DND-41 (cell line): ENCODE measurements around the gene SAMD1.

Source experiments
- ATAC-seq: fragments of 200-7000 bp; cut with Tn5 transposase; 3 replicates; pipeline ENCODE4 v1.9.1; 2021; ENCODE audit warnings: low read depth; ENCODE audit not compliant: insufficient read depth
- DNase-seq: peaks from one replicate; pipeline ENCODE4 v3.0.0-alpha.2; 2020
- H2AFZ ChIP-seq: 2 replicates; pipeline ENCODE4 v1.6.0; 2012; ENCODE audit warnings: low read depth, low read length
- H3K27ac ChIP-seq: 2 replicates; pipeline ENCODE4 v1.5.1; 2012; ENCODE audit warnings: low read length, inconsistent platforms
- H3K27me3 ChIP-seq: fragments of 200-600 bp; sonication (generic); 2 replicates; pipeline ENCODE4 v1.6.0; 2012; ENCODE audit warnings: low read length, mild to moderate bottlenecking, inconsistent platforms; ENCODE audit not compliant: insufficient read depth, poor library complexity
- H3K36me3 ChIP-seq: 2 replicates; pipeline ENCODE4 v1.5.1; 2012; ENCODE audit warnings: low read length, inconsistent platforms; ENCODE audit not compliant: insufficient read depth
- H3K4me1 ChIP-seq: 2 replicates; pipeline ENCODE4 v1.5.1; 2012; ENCODE audit warnings: mild to moderate bottlenecking, low read length; ENCODE audit not compliant: insufficient read depth
- H3K4me2 ChIP-seq: 2 replicates; pipeline ENCODE4 v1.6.0; 2012; ENCODE audit warnings: mild to moderate bottlenecking, moderate library complexity, low read length, inconsistent platforms; ENCODE audit not compliant: insufficient read depth
- H3K4me3 ChIP-seq, 2 experiments: fragments of 200-600 bp in 1 of 2; shearing (Covaris generic) in 1 of 2; 2 replicates each; pipeline ENCODE4 v1.5.1; 2012 to 2016; ENCODE audit warnings: inconsistent platforms in 2 of 2, low read length in 2 of 2, mild to moderate bottlenecking in 2 of 2, low read depth in 1 of 2, moderate library complexity in 1 of 2
- H3K79me2 ChIP-seq: 2 replicates; pipeline ENCODE4 v1.6.0; 2012; ENCODE audit warnings: low read length, inconsistent platforms; ENCODE audit not compliant: insufficient read depth
- H3K9ac ChIP-seq: 2 replicates; pipeline ENCODE4 v1.6.0; 2012; ENCODE audit warnings: low read depth, mild to moderate bottlenecking, inconsistent platforms, low read length, moderate library complexity
- H3K9me3 ChIP-seq: 2 replicates; pipeline ENCODE4 v1.5.1; 2012; ENCODE audit warnings: low read length, moderate library complexity, mild to moderate bottlenecking, inconsistent platforms; ENCODE audit not compliant: insufficient read depth, severe bottlenecking
- H4K20me1 ChIP-seq: 2 replicates; pipeline ENCODE4 v1.6.0; 2012; ENCODE audit warnings: low read length; ENCODE audit not compliant: insufficient read depth
- EZH2 ChIP-seq: IDR thresholded peaks from 3 replicates; pipeline ENCODE4 v1.6.1; 2012; ENCODE audit warnings: borderline replicate concordance, low read depth, mild to moderate bottlenecking, moderate library complexity, low read length, inconsistent platforms; ENCODE audit not compliant: severe bottlenecking
- TF ChIP-seq, protein P1 (sequence below): IDR thresholded peaks from 2 replicates; pipeline ENCODE4 v1.5.1; 2012; ENCODE audit warnings: borderline replicate concordance, low read length, moderate library complexity, mild to moderate bottlenecking; ENCODE audit not compliant: poor library complexity, severe bottlenecking; ENCODE audit errors: extremely low read depth

The SAMD1 gene

DNA sequence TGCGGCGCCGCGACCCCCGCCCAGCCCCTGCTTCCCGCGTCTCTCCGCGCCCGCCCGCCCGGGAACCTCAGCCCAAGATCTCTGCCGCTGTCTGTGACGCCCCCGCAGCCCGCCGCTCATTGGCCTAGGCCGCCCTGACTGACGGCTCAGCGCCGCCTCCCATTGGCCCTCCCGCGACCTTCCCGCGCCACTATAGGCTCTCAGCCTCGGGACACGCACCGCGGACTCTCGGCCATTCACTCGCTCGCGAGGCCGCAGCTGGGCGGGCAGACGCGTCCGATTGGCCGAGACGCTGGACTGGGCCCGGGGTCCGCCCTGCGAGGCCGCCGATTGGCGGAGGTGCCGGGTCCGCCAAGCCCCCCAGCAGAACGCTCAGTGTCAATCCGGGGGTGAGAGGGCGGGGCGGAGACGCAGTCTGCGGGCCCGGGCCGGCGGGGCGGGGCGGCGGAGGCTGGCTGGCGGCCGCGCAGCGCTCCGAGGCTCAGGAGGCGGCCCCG lies 27.2 kb upstream of the SAMD1 start, which contains the start of gene PRKACA:
TSS of gene PRKACA (minus strand) at position 95 of the 497 bp plus-strand sequence. CDS start 215 bp downstream, outside the sequence.
- ATAC-seq: peak; percentile 94
- Histone ChIP-seq H3K4me2 (peak within 1 kb of the TSS; percentile 95), H3K36me3 (peaks cover 32% of the 10 kb centered on the region), H3K27me3 (no peaks in the 10 kb centered on the region), H3K4me1 (peaks cover 42% of the 10 kb centered on the region), H3K79me2 (peaks cover 46% of the 10 kb centered on the region), H3K9ac (peak within 1 kb of the TSS; percentile 69), H2AFZ (peak within 1 kb of the TSS; percentile 60), H3K9me3 (no peaks in the 10 kb centered on the region), H3K4me3 (peak within 1 kb of the TSS; percentile 70 to 71; a peak in 3 of 4 replicates), H3K27ac (peak within 1 kb of the TSS; percentile 53), H4K20me1 (peaks cover 27% of the 10 kb centered on the region)
- DNase-seq: peak; percentile 99
- TF ChIP-seq, protein P1, sequence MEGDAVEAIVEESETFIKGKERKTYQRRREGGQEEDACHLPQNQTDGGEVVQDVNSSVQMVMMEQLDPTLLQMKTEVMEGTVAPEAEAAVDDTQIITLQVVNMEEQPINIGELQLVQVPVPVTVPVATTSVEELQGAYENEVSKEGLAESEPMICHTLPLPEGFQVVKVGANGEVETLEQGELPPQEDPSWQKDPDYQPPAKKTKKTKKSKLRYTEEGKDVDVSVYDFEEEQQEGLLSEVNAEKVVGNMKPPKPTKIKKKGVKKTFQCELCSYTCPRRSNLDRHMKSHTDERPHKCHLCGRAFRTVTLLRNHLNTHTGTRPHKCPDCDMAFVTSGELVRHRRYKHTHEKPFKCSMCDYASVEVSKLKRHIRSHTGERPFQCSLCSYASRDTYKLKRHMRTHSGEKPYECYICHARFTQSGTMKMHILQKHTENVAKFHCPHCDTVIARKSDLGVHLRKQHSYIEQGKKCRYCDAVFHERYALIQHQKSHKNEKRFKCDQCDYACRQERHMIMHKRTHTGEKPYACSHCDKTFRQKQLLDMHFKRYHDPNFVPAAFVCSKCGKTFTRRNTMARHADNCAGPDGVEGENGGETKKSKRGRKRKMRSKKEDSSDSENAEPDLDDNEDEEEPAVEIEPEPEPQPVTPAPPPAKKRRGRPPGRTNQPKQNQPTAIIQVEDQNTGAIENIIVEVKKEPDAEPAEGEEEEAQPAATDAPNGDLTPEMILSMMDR: no peak
- no peak for TF ChIP-seq EZH2

DNA sequence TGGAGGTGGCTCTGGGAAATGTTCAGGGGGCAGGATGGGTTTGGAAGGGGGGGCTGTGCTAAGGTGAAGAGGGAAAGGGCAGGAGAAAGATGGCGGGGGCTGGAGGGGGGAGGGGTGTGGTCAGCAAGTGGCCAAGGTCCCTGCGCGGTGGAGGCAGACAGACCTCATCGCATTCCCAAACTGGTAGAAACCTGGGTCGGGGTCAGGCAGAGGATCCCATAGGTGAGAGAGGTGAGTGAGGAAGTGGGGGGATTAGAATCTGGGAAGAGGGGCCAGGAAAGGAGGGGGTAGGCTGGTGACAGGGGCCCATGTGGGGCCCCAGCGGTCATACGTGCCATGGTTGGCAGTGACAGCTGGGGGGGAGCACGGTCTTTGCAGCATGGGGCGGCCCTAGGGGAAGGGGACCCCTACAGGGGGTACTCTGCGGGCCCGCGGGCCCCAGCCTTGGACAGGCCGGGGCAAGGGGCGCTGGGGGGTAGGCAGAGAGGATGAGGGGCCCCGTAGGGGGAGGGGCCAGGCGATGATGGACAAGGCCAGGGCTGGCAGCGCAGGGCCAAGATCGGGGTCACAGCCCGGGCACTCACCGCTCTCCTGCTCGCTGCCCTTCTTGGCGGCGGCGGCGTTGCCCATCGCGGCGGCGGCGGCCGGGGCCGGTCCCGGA lies 26.5 kb upstream of the SAMD1 start:
- ATAC-seq: no peak
- H2AFZ ChIP-seq: peak overlapping the region; percentile 60; the same call in 1 of the 2 replicates

DNA sequence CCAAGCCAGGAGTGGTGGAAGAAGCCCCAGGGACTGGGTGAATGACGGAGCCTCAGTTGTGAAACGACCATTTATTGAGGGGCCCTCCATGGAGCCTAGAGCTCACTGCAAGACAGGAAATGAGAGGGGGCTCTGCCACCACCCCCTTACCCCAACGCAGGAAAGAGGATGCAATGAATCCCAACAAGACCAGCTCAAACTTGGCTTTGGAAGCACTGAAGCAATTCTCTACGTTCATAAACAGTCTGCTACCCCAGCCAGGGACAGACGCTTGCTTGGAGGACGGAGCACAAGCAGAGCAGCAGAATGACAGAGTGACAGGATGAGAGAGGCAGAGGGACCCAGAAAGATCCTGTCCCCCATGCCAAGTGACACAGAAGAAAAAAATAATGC lies 26.0 kb upstream of the SAMD1 start:
- TF ChIP-seq, protein P1: no peak
- TF ChIP-seq EZH2: no peak
- DNase-seq (no peak), ATAC-seq (no peak)
- peaks cover 42% of the 10 kb centered on the region for H3K4me1 ChIP-seq
- H3K9ac ChIP-seq: peak overlapping the region; percentile 69
- H3K27ac ChIP-seq: peak overlapping the region; percentile 12; the same call in 1 of the 2 replicates
- peaks cover 47% of the 10 kb centered on the region for H3K79me2 ChIP-seq
- H3K4me2 ChIP-seq: peak overlapping the region; percentile 79
- H2AFZ ChIP-seq: no peak overlapping the region
- no peaks in the 10 kb centered on the region for H3K9me3 ChIP-seq
- peaks cover 30% of the 10 kb centered on the region for H3K36me3 ChIP-seq
- peak overlapping the region; percentile 70 to 71; a peak in 3 of 4 replicates for H3K4me3 ChIP-seq
- peaks cover 29% of the 10 kb centered on the region for H4K20me1 ChIP-seq
- H3K27me3 ChIP-seq: no peaks in the 10 kb centered on the region

More for the DNA sequence above, 26.5 kb upstream of the SAMD1 start:
- H3K9ac ChIP-seq: peak overlapping the region; percentile 69
- TF ChIP-seq, protein P1: no peak
- TF ChIP-seq EZH2: no peak
- peak; percentile 43 for DNase-seq
- peaks cover 42% of the 10 kb centered on the region for H3K4me1 ChIP-seq
- H4K20me1 ChIP-seq: peaks cover 29% of the 10 kb centered on the region
- H3K27me3 ChIP-seq: no peaks in the 10 kb centered on the region
- H3K4me3 ChIP-seq: peak overlapping the region; percentile 70 to 71; a peak in 3 of 4 replicates
- H3K9me3 ChIP-seq: no peaks in the 10 kb centered on the region
- H3K27ac ChIP-seq: peak overlapping the region; percentile 12
- H3K4me2 ChIP-seq: peak overlapping the region; percentile 79
- peaks cover 27% of the 10 kb centered on the region for H3K36me3 ChIP-seq
- H3K79me2 ChIP-seq: peaks cover 46% of the 10 kb centered on the region
